Trophoblast cell (in vitro differentiated cells and primary cell): ENCODE measurements around the gene IGFBPL1.
"Not testable (repeated sequence)": the region's sequence is repeated elsewhere in the genome, so short reads cannot be mapped to it uniquely, and the experiment has no call there.

Source experiments
- DNase-seq, 2 donors: peaks; one replicate each; pipeline ENCODE4 v3.0.0-alpha.2; 2016
- H2AFZ ChIP-seq: 2 replicates; pipeline ENCODE4 v1.6.1; 2013; ENCODE audit warnings: low read length, moderate library complexity, mild to moderate bottlenecking; ENCODE audit not compliant: insufficient read depth, poor library complexity
- H2AK5ac ChIP-seq: 2 replicates; pipeline ENCODE4 v1.6.1; 2013; ENCODE audit warnings: mild to moderate bottlenecking, low read length
- H2BK120ac ChIP-seq: 2 replicates; pipeline ENCODE4 v1.6.1; 2013; ENCODE audit warnings: low read length, mild to moderate bottlenecking, moderate library complexity; ENCODE audit not compliant: insufficient read depth, poor library complexity
- H2BK12ac ChIP-seq: 2 replicates; pipeline ENCODE4 v1.6.1; 2013; ENCODE audit warnings: mild to moderate bottlenecking, low read length, moderate library complexity
- H2BK5ac ChIP-seq: 2 replicates; pipeline ENCODE4 v1.6.1; 2013; ENCODE audit warnings: low read length, low read depth, moderate library complexity, mild to moderate bottlenecking; ENCODE audit not compliant: poor library complexity
- H3K14ac ChIP-seq: 2 replicates; pipeline ENCODE4 v1.6.1; 2013; ENCODE audit warnings: mild to moderate bottlenecking, low read length
- H3K18ac ChIP-seq: 2 replicates; pipeline ENCODE4 v1.6.1; 2013; ENCODE audit warnings: mild to moderate bottlenecking, low read length
- H3K23ac ChIP-seq: 2 replicates; pipeline ENCODE4 v1.6.1; 2013; ENCODE audit warnings: low read length
- H3K27ac ChIP-seq: 2 replicates; pipeline ENCODE4 v1.5.1; 2013; ENCODE audit warnings: low read depth, mild to moderate bottlenecking, inconsistent platforms, low read length, moderate library complexity
- H3K27me3 ChIP-seq: 2 replicates; pipeline ENCODE4 v1.6.1; 2013; ENCODE audit warnings: inconsistent platforms, mild to moderate bottlenecking, low read length, moderate library complexity; ENCODE audit not compliant: insufficient read depth
- H3K36me3 ChIP-seq, 2 experiments: 1 replicate in 1 of 2; 2 replicates in 1 of 2; pipeline ENCODE4 v1.6.1; 2013; ENCODE audit warnings: low read length in 2 of 2, mild to moderate bottlenecking in 2 of 2, moderate library complexity in 1 of 2; ENCODE audit not compliant: insufficient read depth in 2 of 2, control insufficient read depth in 1 of 2
- H3K4ac ChIP-seq: 2 replicates; pipeline ENCODE4 v1.6.1; 2013; ENCODE audit warnings: low read depth, mild to moderate bottlenecking, low read length, moderate library complexity
- H3K4me1 ChIP-seq, 2 experiments: 1 replicate in 1 of 2; 2 replicates in 1 of 2; pipeline ENCODE4 v1.6.1; 2013; ENCODE audit warnings: low read length in 2 of 2, mild to moderate bottlenecking in 2 of 2, moderate library complexity in 1 of 2; ENCODE audit not compliant: insufficient read depth in 2 of 2, control insufficient read depth in 1 of 2
- H3K4me2 ChIP-seq: 2 replicates; pipeline ENCODE4 v1.6.1; 2013; ENCODE audit warnings: inconsistent platforms, mild to moderate bottlenecking, low read length, moderate library complexity
- H3K4me3 ChIP-seq: 2 replicates; pipeline ENCODE4 v1.5.1; 2013; ENCODE audit warnings: mild to moderate bottlenecking, low read depth, low read length, inconsistent platforms
- H3K79me1 ChIP-seq: one replicate; pipeline ENCODE4 v1.6.1; 2013; ENCODE audit warnings: low read length
- H3K79me2 ChIP-seq: 2 replicates; pipeline ENCODE4 v1.6.1; 2013; ENCODE audit warnings: low read length, mild to moderate bottlenecking; ENCODE audit not compliant: control insufficient read depth, insufficient read depth, poor library complexity
- H3K9ac ChIP-seq: 2 replicates; pipeline ENCODE4 v1.6.1; 2013; ENCODE audit warnings: mild to moderate bottlenecking, low read length
- H3K9me3 ChIP-seq: 2 replicates; pipeline ENCODE4 v1.6.1; 2013; ENCODE audit warnings: low read depth, mild to moderate bottlenecking, control low read depth, inconsistent platforms, low read length; ENCODE audit not compliant: insufficient read depth
- H4K12ac ChIP-seq: 2 replicates; pipeline ENCODE4 v1.6.1; 2013; ENCODE audit warnings: low read depth, mild to moderate bottlenecking, low read length, moderate library complexity
- H4K8ac ChIP-seq: 2 replicates; pipeline ENCODE4 v1.6.1; 2013; ENCODE audit warnings: low read depth, mild to moderate bottlenecking, low read length, moderate library complexity
- H4K91ac ChIP-seq: one replicate; pipeline ENCODE4 v1.6.1; 2013; ENCODE audit warnings: low read depth, mild to moderate bottlenecking, low read length, moderate library complexity
- WGBS: extraction: QIAGEN DNeasy Blood & Tissue Kit; methylation state at CpG from one replicate; pipeline ENCODE4 v1.1.7; 2013; ENCODE audit warnings: missing lambda C conversion rate; ENCODE audit not compliant: insufficient read length, insufficient coverage; ENCODE audit errors: extremely low coverage; 5-methylcytosine and 5-hydroxymethylcytosine counted together

IGFBPL1 gene

DNA sequence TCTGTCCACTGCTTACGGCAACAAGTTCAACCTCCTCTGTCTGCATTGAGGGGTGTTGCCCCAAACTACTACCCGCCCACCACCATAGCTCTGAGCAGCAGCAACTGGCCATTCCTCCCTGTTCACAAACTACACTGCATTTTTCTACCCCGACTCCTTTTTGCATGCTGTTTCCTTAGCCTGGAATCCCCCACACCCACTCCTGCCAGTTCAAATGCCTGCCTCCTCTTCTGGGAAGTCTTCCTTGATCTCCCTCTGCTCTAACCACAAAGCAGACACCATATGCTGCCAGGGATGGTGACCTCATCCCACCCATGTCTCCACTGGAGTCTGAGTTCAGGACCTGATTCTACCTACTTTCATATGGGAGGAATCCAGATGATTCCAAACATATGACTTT lies 18.5 kb downstream of the IGFBPL1 start:
- H3K4me1 ChIP-seq: peaks cover 0 to 5% of the 10 kb centered on the region in 2 experiments
- no peaks in the 10 kb centered on the region for H3K9me3 ChIP-seq
- H3K27ac ChIP-seq: no peak overlapping the region
- no peaks in the 10 kb centered on the region for H3K27me3 ChIP-seq
- H3K9ac ChIP-seq: no peak overlapping the region
- no peak overlapping the region for H3K23ac ChIP-seq
- H3K18ac ChIP-seq: no peak overlapping the region
- no peak overlapping the region for H2BK120ac ChIP-seq
- H3K79me2 ChIP-seq: no peaks in the 10 kb centered on the region
- no peak overlapping the region for H2BK5ac ChIP-seq
- H2AFZ ChIP-seq: no peak overlapping the region
- H2AK5ac ChIP-seq: no peak overlapping the region
- no peaks in the 10 kb centered on the region for H3K36me3 ChIP-seq
- H2BK12ac ChIP-seq: no peak overlapping the region
- H3K79me1 ChIP-seq: no peaks in the 10 kb centered on the region
- no CpG with 5 or more reads among the region's 3 CpGs for WGBS
- H4K91ac ChIP-seq: no peak overlapping the region
- no peak overlapping the region for H4K12ac ChIP-seq
- no peak overlapping the region for H3K4me2 ChIP-seq
- H3K4me3 ChIP-seq: no peak overlapping the region
- H3K4ac ChIP-seq: no peak overlapping the region
- H4K8ac ChIP-seq: no peak overlapping the region
- no peak overlapping the region for H3K14ac ChIP-seq
- DNase-seq: peak; percentile 78 to 91

DNA sequence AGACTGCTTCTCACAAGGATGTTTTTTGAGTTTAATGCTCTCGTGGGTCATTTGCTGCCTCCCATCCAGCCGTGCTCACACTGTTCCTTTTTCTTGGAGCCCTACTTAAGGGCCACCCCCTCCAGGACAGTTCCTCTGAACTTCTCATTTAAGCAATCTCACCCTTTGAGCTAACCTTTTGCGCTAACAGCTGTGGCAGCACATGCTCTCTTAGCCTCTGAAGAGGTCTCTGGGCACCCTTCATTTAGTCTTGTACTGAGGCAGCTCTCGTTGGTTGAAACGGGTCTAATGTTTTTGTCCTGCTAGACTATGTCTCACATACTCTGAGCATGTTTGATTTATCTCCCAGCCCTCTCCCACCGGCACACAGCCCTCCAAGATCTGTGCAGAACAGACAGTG lies 19.9 kb downstream of the IGFBPL1 start:
- H4K12ac ChIP-seq: no peak overlapping the region
- no peak overlapping the region for H2AK5ac ChIP-seq
- no peak overlapping the region for H4K91ac ChIP-seq
- H3K23ac ChIP-seq: no peak overlapping the region
- H3K79me2 ChIP-seq: no peaks in the 10 kb centered on the region
- no peak overlapping the region for H3K4me3 ChIP-seq
- no peak overlapping the region for H2BK5ac ChIP-seq
- no peak overlapping the region for H3K4ac ChIP-seq
- no peak overlapping the region for H4K8ac ChIP-seq
- no peak overlapping the region for H2AFZ ChIP-seq
- no peak overlapping the region for H3K27ac ChIP-seq
- no peaks in the 10 kb centered on the region for H3K79me1 ChIP-seq
- H3K9me3 ChIP-seq: no peaks in the 10 kb centered on the region
- no peak overlapping the region for H2BK120ac ChIP-seq
- H3K4me1 ChIP-seq: peaks cover 0 to 5% of the 10 kb centered on the region in 2 experiments
- no peak overlapping the region for H3K18ac ChIP-seq
- H3K9ac ChIP-seq: no peak overlapping the region
- no peak overlapping the region for H3K14ac ChIP-seq
- WGBS: no CpG with 5 or more reads among the region's 6 CpGs
- H3K4me2 ChIP-seq: no peak overlapping the region
- no peak for DNase-seq
- H3K27me3 ChIP-seq: no peaks in the 10 kb centered on the region
- H2BK12ac ChIP-seq: no peak overlapping the region
- no peaks in the 10 kb centered on the region for H3K36me3 ChIP-seq

DNA sequence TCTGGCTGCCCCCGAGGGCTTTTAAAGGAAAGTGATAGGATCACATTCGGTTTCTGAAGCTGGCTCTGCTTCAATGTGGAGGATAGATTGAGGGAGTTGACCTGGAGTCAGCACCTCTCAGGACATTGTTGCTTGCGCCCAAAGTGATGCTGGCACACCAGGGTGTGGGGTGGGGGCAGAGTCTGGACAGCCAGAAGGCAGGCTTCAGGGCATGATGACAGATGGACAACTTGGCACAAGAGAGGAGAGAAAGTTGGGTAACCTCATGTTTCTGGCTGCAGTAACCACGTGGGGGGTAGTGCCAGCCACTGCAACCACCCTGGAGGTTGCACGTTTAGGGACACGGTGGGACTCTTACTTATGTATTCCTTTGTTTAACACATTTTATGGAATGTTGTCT lies 22.3 kb downstream of the IGFBPL1 start:
- H3K9ac ChIP-seq: no peak overlapping the region
- H3K23ac ChIP-seq: no peak overlapping the region
- H3K4me2 ChIP-seq: no peak overlapping the region
- no peaks in the 10 kb centered on the region for H3K79me2 ChIP-seq
- H3K4ac ChIP-seq: no peak overlapping the region
- no peak overlapping the region for H2BK5ac ChIP-seq
- no peak overlapping the region for H4K91ac ChIP-seq
- H3K36me3 ChIP-seq: peaks cover 2 to 3% of the 10 kb centered on the region in 2 experiments
- peaks cover 0 to 5% of the 10 kb centered on the region in 2 experiments for H3K4me1 ChIP-seq
- no peak overlapping the region for H2BK120ac ChIP-seq
- no CpG with 5 or more reads among the region's 6 CpGs for WGBS
- DNase-seq: no peak
- H3K27me3 ChIP-seq: no peaks in the 10 kb centered on the region
- H3K18ac ChIP-seq: no peak overlapping the region
- no peak overlapping the region for H2AFZ ChIP-seq
- H4K8ac ChIP-seq: no peak overlapping the region
- H3K4me3 ChIP-seq: no peak overlapping the region
- no peak overlapping the region for H2BK12ac ChIP-seq
- H4K12ac ChIP-seq: no peak overlapping the region
- H3K27ac ChIP-seq: no peak overlapping the region
- no peak overlapping the region for H3K14ac ChIP-seq
- no peaks in the 10 kb centered on the region for H3K9me3 ChIP-seq
- no peaks in the 10 kb centered on the region for H3K79me1 ChIP-seq
- no peak overlapping the region for H2AK5ac ChIP-seq

DNA sequence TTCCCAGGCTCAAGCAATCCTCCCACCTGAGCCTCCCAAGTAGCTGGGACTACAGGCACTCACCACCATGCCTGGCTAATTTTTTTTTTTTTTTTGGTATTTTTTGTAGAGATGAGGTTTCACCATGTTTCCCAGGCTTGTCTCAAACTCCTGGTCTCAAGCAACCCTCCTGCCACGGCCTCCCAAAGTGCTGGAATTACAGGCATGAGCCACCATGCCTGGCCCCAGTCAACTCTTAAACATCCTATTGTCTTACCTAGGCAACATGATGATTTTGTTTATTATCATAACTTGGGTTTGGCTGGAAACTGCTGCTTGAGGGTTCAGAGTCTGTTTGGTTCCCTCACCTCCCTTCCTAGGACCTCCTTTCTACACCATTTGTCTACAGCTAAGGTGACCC lies 25.1 kb downstream of the IGFBPL1 start:
- peak; percentile 68 to 73 for DNase-seq
- not testable (repeated sequence) for H4K12ac ChIP-seq, H2BK120ac ChIP-seq, H2BK5ac ChIP-seq, H3K9ac ChIP-seq, H3K18ac ChIP-seq, H2BK12ac ChIP-seq, H3K4me1 ChIP-seq, H3K4me2 ChIP-seq, H4K8ac ChIP-seq, H4K91ac ChIP-seq, H2AK5ac ChIP-seq, H3K79me1 ChIP-seq, H3K4me3 ChIP-seq, H3K9me3 ChIP-seq, H3K79me2 ChIP-seq, H2AFZ ChIP-seq, H3K27ac ChIP-seq, H3K23ac ChIP-seq, H3K4ac ChIP-seq, H3K14ac ChIP-seq, H3K27me3 ChIP-seq
- peaks cover 16% of the 10 kb centered on the region in 2 experiments for H3K36me3 ChIP-seq
- WGBS: no CpG with 5 or more reads among the region's 1 CpG
